ENCODE data around the gene CCDC34.
"Not testable (repeated sequence)": the region's sequence is repeated elsewhere in the genome, so short reads cannot be mapped to it uniquely, and the experiment has no call there.

The CCDC34 gene

GRCh38 chr11:27350511-27350910 lies 12.5 kb downstream of the CCDC34 start:
- ChIA-PET CTCF (no interaction called here), POLR2A (no interaction called here)
- Histone ChIP-seq H3K36me3 (ENCODE audit: control insufficient read depth in 4 of 4, insufficient read depth in 4 of 4, low read length in 3 of 4) (peaks cover 0 to 4% (median 0%) of the 10 kb centered on the region in 4 experiments), H3K27me3 (replicated peaks in 2 of 5; ENCODE audit: control insufficient read depth in 4 of 5, insufficient read depth in 5 of 5, low read length in 4 of 5) (no peaks in the 10 kb centered on the region), H3K4me1 (ENCODE audit: control extremely low read depth in 1 of 4, control insufficient read depth in 4 of 4, insufficient read depth in 4 of 4, low read length in 3 of 4) (no peaks in the 10 kb centered on the region), H3K9me3 (ENCODE audit: control extremely low read depth in 1 of 5, control insufficient read depth in 4 of 5, insufficient read depth in 2 of 5, low read depth in 1 of 5, low read length in 4 of 5) (no peaks in the 10 kb centered on the region), H3K27ac (ENCODE audit: insufficient read depth in 1 of 2, low read depth in 1 of 2, low read length in 2 of 2, poor library complexity in 1 of 2, severe bottlenecking in 2 of 2) (no peak overlapping the region), H3K4me3 (ENCODE audit: control insufficient read depth in 1 of 7, extremely low read depth in 1 of 7, insufficient read depth in 4 of 7, low read depth in 2 of 7, low read length in 6 of 7) (no peak overlapping the region)
- no peak for DNase-seq

- 100% methylated on average over 2 of the region's 2 CpGs for WGBS (ENCODE audit: insufficient coverage)
- Histone ChIP-seq H3K27me3 (replicated peaks in 2 of 5; ENCODE audit: control insufficient read depth in 4 of 5, insufficient read depth in 5 of 5, low read length in 4 of 5) (no peaks in the 10 kb centered on the region), H3K27ac (ENCODE audit: insufficient read depth in 1 of 2, low read depth in 1 of 2, low read length in 2 of 2, poor library complexity in 1 of 2, severe bottlenecking in 2 of 2) (no peak overlapping the region), H3K9me3 (ENCODE audit: control extremely low read depth in 1 of 5, control insufficient read depth in 4 of 5, insufficient read depth in 2 of 5, low read depth in 1 of 5, low read length in 4 of 5) (no peaks in the 10 kb centered on the region), H3K36me3 (ENCODE audit: control insufficient read depth in 4 of 4, insufficient read depth in 4 of 4, low read length in 3 of 4) (peaks cover 0 to 4% (median 0%) of the 10 kb centered on the region in 4 experiments), H3K4me3 (ENCODE audit: control insufficient read depth in 1 of 7, extremely low read depth in 1 of 7, insufficient read depth in 4 of 7, low read depth in 2 of 7, low read length in 6 of 7) (no peak overlapping the region), H3K4me1 (ENCODE audit: control extremely low read depth in 1 of 4, control insufficient read depth in 4 of 4, insufficient read depth in 4 of 4, low read length in 3 of 4) (no peaks in the 10 kb centered on the region)
- POLR2A ChIA-PET: no interaction called here
- DNase-seq: no peak
- CTCF ChIA-PET: no interaction called here
Observed at GRCh38 chr11:27349919-27350318, 13.1 kb downstream of the CCDC34 start.

GRCh38 chr11:27348340-27348873 lies 14.6 kb downstream of the CCDC34 start:
- peaks cover 0 to 6% (median 0%) of the 10 kb centered on the region in 4 experiments for H3K36me3 ChIP-seq (ENCODE audit: control insufficient read depth in 4 of 4, insufficient read depth in 4 of 4, low read length in 3 of 4)
- ChIA-PET POLR2A (no interaction called here), CTCF (no interaction called here)
- no peaks in the 10 kb centered on the region for H3K4me1 ChIP-seq (ENCODE audit: control extremely low read depth in 1 of 4, control insufficient read depth in 4 of 4, insufficient read depth in 4 of 4, low read length in 3 of 4)
- H3K27me3 ChIP-seq (replicated peaks in 2 of 5; ENCODE audit: control insufficient read depth in 4 of 5, insufficient read depth in 5 of 5, low read length in 4 of 5): no peaks in the 10 kb centered on the region
- no peak for DNase-seq
- no peak overlapping the region for H3K27ac ChIP-seq (ENCODE audit: insufficient read depth in 1 of 2, low read depth in 1 of 2, low read length in 2 of 2, poor library complexity in 1 of 2, severe bottlenecking in 2 of 2)
- WGBS (ENCODE audit: insufficient coverage): no CpG with 5 or more reads among the region's 3 CpGs
- H3K4me3 ChIP-seq (ENCODE audit: control insufficient read depth in 1 of 7, extremely low read depth in 1 of 7, insufficient read depth in 4 of 7, low read depth in 2 of 7, low read length in 6 of 7): no peak overlapping the region
- no peaks in the 10 kb centered on the region for H3K9me3 ChIP-seq (ENCODE audit: control extremely low read depth in 1 of 5, control insufficient read depth in 4 of 5, insufficient read depth in 2 of 5, low read depth in 1 of 5, low read length in 4 of 5)

GRCh38 chr11:27347359-27348339 lies 15.4 kb downstream of the CCDC34 start:
- Histone ChIP-seq H3K4me3 (ENCODE audit: control insufficient read depth in 1 of 7, extremely low read depth in 1 of 7, insufficient read depth in 4 of 7, low read depth in 2 of 7, low read length in 6 of 7) (no peak overlapping the region), H3K4me1 (ENCODE audit: control extremely low read depth in 1 of 4, control insufficient read depth in 4 of 4, insufficient read depth in 4 of 4, low read length in 3 of 4) (no peaks in the 10 kb centered on the region), H3K27ac (ENCODE audit: insufficient read depth in 1 of 2, low read depth in 1 of 2, low read length in 2 of 2, poor library complexity in 1 of 2, severe bottlenecking in 2 of 2) (no peak overlapping the region), H3K36me3 (ENCODE audit: control insufficient read depth in 4 of 4, insufficient read depth in 4 of 4, low read length in 3 of 4) (peaks cover 0 to 7% (median 0%) of the 10 kb centered on the region in 4 experiments), H3K9me3 (ENCODE audit: control extremely low read depth in 1 of 5, control insufficient read depth in 4 of 5, insufficient read depth in 2 of 5, low read depth in 1 of 5, low read length in 4 of 5) (no peaks in the 10 kb centered on the region), H3K27me3 (replicated peaks in 2 of 5; ENCODE audit: control insufficient read depth in 4 of 5, insufficient read depth in 5 of 5, low read length in 4 of 5) (no peaks in the 10 kb centered on the region)
- ChIA-PET POLR2A (no interaction called here), CTCF (interaction anchor here (0.6 kb wide), 1 partner anchor 149 kb away, joined by 3 read pairs; no protein-coding TSS in a partner anchor)
- WGBS (ENCODE audit: insufficient coverage): 77% methylated on average over 3 of the region's 5 CpGs
- DNase-seq: no peak

- no peak overlapping the region for H3K27ac ChIP-seq (ENCODE audit: insufficient read depth in 1 of 2, low read depth in 1 of 2, low read length in 2 of 2, poor library complexity in 1 of 2, severe bottlenecking in 2 of 2)
- no peaks in the 10 kb centered on the region for H3K27me3 ChIP-seq (replicated peaks in 2 of 5; ENCODE audit: control insufficient read depth in 4 of 5, insufficient read depth in 5 of 5, low read length in 4 of 5)
- WGBS (ENCODE audit: insufficient coverage): no CpG with 5 or more reads among the region's 3 CpGs
- no peak overlapping the region for H3K4me3 ChIP-seq (ENCODE audit: control insufficient read depth in 1 of 7, extremely low read depth in 1 of 7, insufficient read depth in 4 of 7, low read depth in 2 of 7, low read length in 6 of 7)
- ChIA-PET POLR2A (no interaction called here), CTCF (interaction anchor here (0.6 kb wide), 1 partner anchor 158 kb away, joined by 3 read pairs; no protein-coding TSS in a partner anchor)
- peaks cover 0 to 4% (median 0%) of the 10 kb centered on the region in 4 experiments for H3K36me3 ChIP-seq (ENCODE audit: control insufficient read depth in 4 of 4, insufficient read depth in 4 of 4, low read length in 3 of 4)
- H3K4me1 ChIP-seq (ENCODE audit: control extremely low read depth in 1 of 4, control insufficient read depth in 4 of 4, insufficient read depth in 4 of 4, low read length in 3 of 4): no peaks in the 10 kb centered on the region
- DNase-seq: no peak
- no peaks in the 10 kb centered on the region for H3K9me3 ChIP-seq (ENCODE audit: control extremely low read depth in 1 of 5, control insufficient read depth in 4 of 5, insufficient read depth in 2 of 5, low read depth in 1 of 5, low read length in 4 of 5)
Observed at GRCh38 chr11:27339941-27340340, 23.1 kb downstream of the CCDC34 start.

- DNase-seq; H3K9me3 ChIP-seq (ENCODE audit: control extremely low read depth in 1 of 5, control insufficient read depth in 4 of 5, insufficient read depth in 2 of 5, low read depth in 1 of 5, low read length in 4 of 5); H3K36me3 ChIP-seq (ENCODE audit: control insufficient read depth in 4 of 4, insufficient read depth in 4 of 4, low read length in 3 of 4); H3K27me3 ChIP-seq (replicated peaks in 2 of 5; ENCODE audit: control insufficient read depth in 4 of 5, insufficient read depth in 5 of 5, low read length in 4 of 5); H3K4me1 ChIP-seq (ENCODE audit: control extremely low read depth in 1 of 4, control insufficient read depth in 4 of 4, insufficient read depth in 4 of 4, low read length in 3 of 4); H3K27ac ChIP-seq (ENCODE audit: insufficient read depth in 1 of 2, low read depth in 1 of 2, low read length in 2 of 2, poor library complexity in 1 of 2, severe bottlenecking in 2 of 2); H3K4me3 ChIP-seq (ENCODE audit: control insufficient read depth in 1 of 7, extremely low read depth in 1 of 7, insufficient read depth in 4 of 7, low read depth in 2 of 7, low read length in 6 of 7): not testable (repeated sequence)
- POLR2A ChIA-PET: interaction anchor here (0.7 kb wide), 1 partner anchor 21 kb away, joined by 3 read pairs; no protein-coding TSS in a partner anchor
- 90% methylated on average over 2 of the region's 4 CpGs for WGBS (ENCODE audit: insufficient coverage)
- CTCF ChIA-PET: interaction anchor here (0.6 to 1.2 kb wide), 2 partner anchors 100 to 799 kb away, joined by 3 read pairs; no protein-coding TSS in a partner anchor
Observed at GRCh38 chr11:27334764-27335163, 28.3 kb downstream of the CCDC34 start.

- no CpG with 5 or more reads among the region's 2 CpGs for WGBS (ENCODE audit: insufficient coverage)
- no peaks in the 10 kb centered on the region for H3K4me1 ChIP-seq (ENCODE audit: control extremely low read depth in 1 of 4, control insufficient read depth in 4 of 4, insufficient read depth in 4 of 4, low read length in 3 of 4)
- H3K36me3 ChIP-seq (ENCODE audit: control insufficient read depth in 4 of 4, insufficient read depth in 4 of 4, low read length in 3 of 4): peaks cover 0 to 2% (median under 1%) of the 10 kb centered on the region in 4 experiments
- no peak overlapping the region for H3K4me3 ChIP-seq (ENCODE audit: control insufficient read depth in 1 of 7, extremely low read depth in 1 of 7, insufficient read depth in 4 of 7, low read depth in 2 of 7, low read length in 6 of 7)
- no peak for DNase-seq
- H3K27me3 ChIP-seq (replicated peaks in 2 of 5; ENCODE audit: control insufficient read depth in 4 of 5, insufficient read depth in 5 of 5, low read length in 4 of 5): no peaks in the 10 kb centered on the region
- ChIA-PET CTCF (no interaction called here), POLR2A (no interaction called here)
- no peak overlapping the region for H3K27ac ChIP-seq (ENCODE audit: insufficient read depth in 1 of 2, low read depth in 1 of 2, low read length in 2 of 2, poor library complexity in 1 of 2, severe bottlenecking in 2 of 2)
- no peaks in the 10 kb centered on the region for H3K9me3 ChIP-seq (ENCODE audit: control extremely low read depth in 1 of 5, control insufficient read depth in 4 of 5, insufficient read depth in 2 of 5, low read depth in 1 of 5, low read length in 4 of 5)
Observed at GRCh38 chr11:27331981-27332380, 31.0 kb downstream of the CCDC34 start.

Measured in common myeloid progenitor, CD34-positive (primary cell).